ENCODE data around the gene ASB7. TPM values are rescaled to one million over a fixed set of nuclear protein-coding genes. Genes with fewer than 3 reads are reported as not detected.
A peak's percentile ranks its signal among the peaks of the same experiment; 100 is the strongest.

ASB7 gene
- total and polyA plus RNA-seq, 10 donors: 3.4 to 27.1 (median 16.2) TPM

- no peak overlapping the region for H3K27ac ChIP-seq
- intact Hi-C loops (cut with DNase I; ENCODE audit: low total_unique reads): no loop called here
- WGBS, 5 donors: 92 to 97% (median 95%) methylated on average over 11 of the region's 11 CpGs
- peaks cover 0 to 17% (median 0%) of the 10 kb centered on the region in 6 donors for H3K36me3 ChIP-seq
- H3K4me3 ChIP-seq: no peak overlapping the region
- no peaks in the 10 kb centered on the region for H3K9me3 ChIP-seq
- H3K4me1 ChIP-seq: peaks cover 0 to 90% (median 13%) of the 10 kb centered on the region in 6 donors
- TF ChIP-seq POLR2AphosphoS5 (IDR thresholded peaks at IDR 0.05) (no peak), POLR2A (IDR thresholded peaks at IDR 0.05) (no peak), CTCF (IDR thresholded peaks at IDR 0.05 in 8 of 11, conservative IDR thresholded peaks at IDR 0.05 in 3 of 11) (no peak)
- no peaks in the 10 kb centered on the region for H3K27me3 ChIP-seq (replicated peaks in 1 of 7)
- DNase-seq: no peak
Observed at GRCh38 chr15:100638177-100638730, 35.9 kb downstream of the ASB7 start.

GRCh38 chr15:100642213-100642949 is 40.0 kb downstream of the ASB7 start:
- H3K36me3 ChIP-seq: peaks cover 0 to 6% (median 0%) of the 10 kb centered on the region in 6 donors
- WGBS, 5 donors: 66 to 90% (median 78%) methylated on average over 9 of the region's 9 CpGs
- intact Hi-C loops (cut with DNase I; ENCODE audit: low total_unique reads): no loop called here
- TF ChIP-seq CTCF (IDR thresholded peaks at IDR 0.05 in 8 of 11, conservative IDR thresholded peaks at IDR 0.05 in 3 of 11) (no peak), POLR2AphosphoS5 (IDR thresholded peaks at IDR 0.05) (no peak), POLR2A (IDR thresholded peaks at IDR 0.05) (no peak)
- DNase-seq: no peak
- peaks cover 0 to 65% (median 11%) of the 10 kb centered on the region in 6 donors for H3K4me1 ChIP-seq
- H3K9me3 ChIP-seq: no peaks in the 10 kb centered on the region
- peak overlapping the region in 4 of 8 donors; percentile 13 to 57 (median 46) for H3K27ac ChIP-seq
- H3K27me3 ChIP-seq (replicated peaks in 1 of 7): no peaks in the 10 kb centered on the region
- no peak overlapping the region for H3K4me3 ChIP-seq

GRCh38 chr15:100642950-100643338 is 40.6 kb downstream of the ASB7 start:
- TF ChIP-seq POLR2AphosphoS5 (IDR thresholded peaks at IDR 0.05) (no peak), POLR2A (IDR thresholded peaks at IDR 0.05) (no peak), CTCF (IDR thresholded peaks at IDR 0.05 in 8 of 11, conservative IDR thresholded peaks at IDR 0.05 in 3 of 11) (no peak)
- no peaks in the 10 kb centered on the region for H3K27me3 ChIP-seq (replicated peaks in 1 of 7)
- H3K27ac ChIP-seq: peak overlapping the region in 3 of 8 donors; percentile 45 to 57 (median 47)
- 73 to 98% (median 88%) methylated on average over 4 of the region's 4 CpGs for WGBS, 5 donors
- peaks cover 0 to 11% (median under 1%) of the 10 kb centered on the region in 6 donors for H3K36me3 ChIP-seq
- intact Hi-C loops (cut with DNase I; ENCODE audit: low total_unique reads): no loop called here
- peaks cover 0 to 60% (median 11%) of the 10 kb centered on the region in 6 donors for H3K4me1 ChIP-seq
- H3K9me3 ChIP-seq: no peaks in the 10 kb centered on the region
- DNase-seq: peak; percentile 58
- no peak overlapping the region for H3K4me3 ChIP-seq

- TF ChIP-seq POLR2AphosphoS5 (IDR thresholded peaks at IDR 0.05) (no peak), CTCF (IDR thresholded peaks at IDR 0.05 in 8 of 11, conservative IDR thresholded peaks at IDR 0.05 in 3 of 11) (no peak), POLR2A (IDR thresholded peaks at IDR 0.05) (no peak)
- no peak overlapping the region for H3K4me3 ChIP-seq
- H3K27me3 ChIP-seq (replicated peaks in 1 of 7): no peaks in the 10 kb centered on the region
- peaks cover 0 to 34% (median 13%) of the 10 kb centered on the region in 6 donors for H3K36me3 ChIP-seq
- no peak overlapping the region for H3K27ac ChIP-seq
- H3K4me1 ChIP-seq: peaks cover 0 to 39% (median 11%) of the 10 kb centered on the region in 6 donors
- no peak for DNase-seq
- intact Hi-C loops (cut with DNase I; ENCODE audit: low total_unique reads): no loop called here
- H3K9me3 ChIP-seq: no peaks in the 10 kb centered on the region
- WGBS, 5 donors: 64 to 90% (median 82%) methylated on average over 5 of the region's 5 CpGs
Observed at GRCh38 chr15:100645671-100646070, 43.3 kb downstream of the ASB7 start.
